Testis (tissue), 2 donors: ENCODE measurements around the gene TENM4.

ENCODE experiments used
- POLR2A ChIP-seq: fragments of 450-650 bp; IDR thresholded peaks from one replicate; pipeline ENCODE4 v1.6.1; 2017; ENCODE audit warnings: antibody characterized with exemption, mild to moderate bottlenecking, moderate library complexity
- TF ChIP-seq, protein P1 (sequence below), 3 experiments: fragments of 450-650 bp in 2 of 3; fragments of 200-600 bp in 1 of 3; sonication (generic) in 1 of 3; IDR thresholded peaks; one replicate each; pipeline ENCODE4 v1.5.1; 2016 to 2019; ENCODE audit warnings: antibody characterized with exemption in 3 of 3, mild to moderate bottlenecking in 2 of 3, moderate library complexity in 1 of 3

DNA sequence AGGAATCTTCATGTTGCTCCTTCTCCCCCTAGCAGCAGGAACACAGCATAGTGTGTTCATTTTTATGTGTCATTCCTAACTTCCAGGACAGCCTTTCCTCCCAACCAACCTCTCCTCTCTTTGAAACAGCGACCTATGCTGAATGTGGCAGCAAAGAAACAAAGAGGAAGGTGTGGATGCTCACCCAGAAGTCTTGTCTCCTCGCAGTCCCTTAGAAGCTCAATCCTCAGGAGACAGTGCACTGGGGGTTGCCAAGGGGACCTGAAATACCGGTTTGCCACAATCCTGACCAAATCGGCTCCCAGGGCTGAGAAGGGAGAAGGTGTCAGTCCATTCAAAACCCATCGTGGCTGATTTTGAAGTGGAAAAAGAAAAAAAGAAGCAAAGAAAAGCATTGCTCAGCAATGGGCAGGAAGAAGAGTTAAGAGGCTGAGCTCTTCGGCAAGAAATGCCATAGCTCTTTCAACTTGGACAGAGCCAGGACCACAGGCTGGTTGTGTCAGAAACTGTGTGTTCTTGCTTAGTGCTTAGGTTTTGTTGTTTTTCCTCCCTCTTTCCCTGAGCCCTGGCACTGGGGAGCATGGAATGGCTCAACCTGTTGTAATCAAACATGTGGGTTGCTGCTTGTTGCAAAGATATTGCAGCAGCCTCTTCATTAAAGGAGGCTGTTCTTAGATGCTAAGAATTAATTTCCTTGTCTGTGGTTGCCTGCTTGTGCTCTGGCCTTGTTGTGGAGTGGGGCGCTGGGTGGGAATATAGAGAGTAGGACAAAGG, 30.4 kb upstream of the TENM4 start:
- TF ChIP-seq, protein P1, sequence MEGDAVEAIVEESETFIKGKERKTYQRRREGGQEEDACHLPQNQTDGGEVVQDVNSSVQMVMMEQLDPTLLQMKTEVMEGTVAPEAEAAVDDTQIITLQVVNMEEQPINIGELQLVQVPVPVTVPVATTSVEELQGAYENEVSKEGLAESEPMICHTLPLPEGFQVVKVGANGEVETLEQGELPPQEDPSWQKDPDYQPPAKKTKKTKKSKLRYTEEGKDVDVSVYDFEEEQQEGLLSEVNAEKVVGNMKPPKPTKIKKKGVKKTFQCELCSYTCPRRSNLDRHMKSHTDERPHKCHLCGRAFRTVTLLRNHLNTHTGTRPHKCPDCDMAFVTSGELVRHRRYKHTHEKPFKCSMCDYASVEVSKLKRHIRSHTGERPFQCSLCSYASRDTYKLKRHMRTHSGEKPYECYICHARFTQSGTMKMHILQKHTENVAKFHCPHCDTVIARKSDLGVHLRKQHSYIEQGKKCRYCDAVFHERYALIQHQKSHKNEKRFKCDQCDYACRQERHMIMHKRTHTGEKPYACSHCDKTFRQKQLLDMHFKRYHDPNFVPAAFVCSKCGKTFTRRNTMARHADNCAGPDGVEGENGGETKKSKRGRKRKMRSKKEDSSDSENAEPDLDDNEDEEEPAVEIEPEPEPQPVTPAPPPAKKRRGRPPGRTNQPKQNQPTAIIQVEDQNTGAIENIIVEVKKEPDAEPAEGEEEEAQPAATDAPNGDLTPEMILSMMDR (IDR thresholded peaks at IDR 0.05): no peak
- no peak for TF ChIP-seq POLR2A
